ENCODE results near the gene BOLA3.
"Not testable (repeated sequence)": the region's sequence is repeated elsewhere in the genome, so short reads cannot be mapped to it uniquely, and the experiment has no call there.

DNA sequence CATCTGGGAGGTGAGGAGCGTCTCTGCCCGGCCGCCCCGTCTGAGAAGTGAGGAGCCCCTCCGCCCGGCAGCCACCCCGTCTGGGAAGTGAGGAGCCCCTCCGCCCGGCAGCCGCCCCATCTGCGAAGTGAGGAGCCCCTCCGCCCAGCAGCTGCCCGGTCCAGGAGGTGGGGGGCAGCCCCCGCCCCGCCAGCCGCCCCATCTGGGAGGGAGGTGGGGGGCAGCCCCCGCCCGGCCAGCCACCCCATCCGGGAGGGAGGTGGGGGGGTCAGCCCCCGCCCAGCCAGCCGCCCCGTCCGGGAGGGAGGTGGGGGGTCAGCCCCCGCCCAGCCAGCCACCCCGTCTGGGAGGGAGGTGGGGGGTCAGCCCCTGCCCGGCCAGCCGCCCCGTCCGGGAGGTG is 23.8 kb downstream of the BOLA3 start:
- TF ChIP-seq, protein P1, sequence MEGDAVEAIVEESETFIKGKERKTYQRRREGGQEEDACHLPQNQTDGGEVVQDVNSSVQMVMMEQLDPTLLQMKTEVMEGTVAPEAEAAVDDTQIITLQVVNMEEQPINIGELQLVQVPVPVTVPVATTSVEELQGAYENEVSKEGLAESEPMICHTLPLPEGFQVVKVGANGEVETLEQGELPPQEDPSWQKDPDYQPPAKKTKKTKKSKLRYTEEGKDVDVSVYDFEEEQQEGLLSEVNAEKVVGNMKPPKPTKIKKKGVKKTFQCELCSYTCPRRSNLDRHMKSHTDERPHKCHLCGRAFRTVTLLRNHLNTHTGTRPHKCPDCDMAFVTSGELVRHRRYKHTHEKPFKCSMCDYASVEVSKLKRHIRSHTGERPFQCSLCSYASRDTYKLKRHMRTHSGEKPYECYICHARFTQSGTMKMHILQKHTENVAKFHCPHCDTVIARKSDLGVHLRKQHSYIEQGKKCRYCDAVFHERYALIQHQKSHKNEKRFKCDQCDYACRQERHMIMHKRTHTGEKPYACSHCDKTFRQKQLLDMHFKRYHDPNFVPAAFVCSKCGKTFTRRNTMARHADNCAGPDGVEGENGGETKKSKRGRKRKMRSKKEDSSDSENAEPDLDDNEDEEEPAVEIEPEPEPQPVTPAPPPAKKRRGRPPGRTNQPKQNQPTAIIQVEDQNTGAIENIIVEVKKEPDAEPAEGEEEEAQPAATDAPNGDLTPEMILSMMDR (IDR thresholded peaks at IDR 0.05 in 2 of 3, conservative IDR thresholded peaks at IDR 0.05 in 1 of 3; ENCODE audit: control insufficient read depth in 2 of 3, extremely low read depth in 1 of 3, insufficient read depth in 1 of 3, low read depth in 3 of 3, low read length in 3 of 3) = not testable (repeated sequence)
- not testable (repeated sequence) for TF ChIP-seq EZH2 (IDR thresholded peaks at IDR 0.05; ENCODE audit: borderline replicate concordance, control insufficient read depth, low read depth, low read length); POLR2AphosphoS5 (IDR thresholded peaks at IDR 0.05; ENCODE audit: low read length); BHLHE40 (IDR thresholded peaks at IDR 0.05; ENCODE audit: borderline replicate concordance in 1 of 2, low read depth in 2 of 2, low read length in 1 of 2); SRF (IDR thresholded peaks at IDR 0.05; ENCODE audit: low read depth in 2 of 2, low read length in 2 of 2); ATF7 (IDR thresholded peaks at IDR 0.05; ENCODE audit: low read depth); JUNB (IDR thresholded peaks at IDR 0.05); GABPA (IDR thresholded peaks at IDR 0.05; ENCODE audit: low read depth); SUZ12 (IDR thresholded peaks at IDR 0.05; ENCODE audit: unreplicated experiment); POLR2AphosphoS2 (IDR thresholded peaks at IDR 0.05; ENCODE audit: low read depth, low read length); NFIC (IDR thresholded peaks at IDR 0.05; ENCODE audit: low read depth, low read length); RAD21 (IDR thresholded peaks at IDR 0.05; ENCODE audit: insufficient read depth, low read depth, low read length)
- TF ChIP-seq, protein P2, sequence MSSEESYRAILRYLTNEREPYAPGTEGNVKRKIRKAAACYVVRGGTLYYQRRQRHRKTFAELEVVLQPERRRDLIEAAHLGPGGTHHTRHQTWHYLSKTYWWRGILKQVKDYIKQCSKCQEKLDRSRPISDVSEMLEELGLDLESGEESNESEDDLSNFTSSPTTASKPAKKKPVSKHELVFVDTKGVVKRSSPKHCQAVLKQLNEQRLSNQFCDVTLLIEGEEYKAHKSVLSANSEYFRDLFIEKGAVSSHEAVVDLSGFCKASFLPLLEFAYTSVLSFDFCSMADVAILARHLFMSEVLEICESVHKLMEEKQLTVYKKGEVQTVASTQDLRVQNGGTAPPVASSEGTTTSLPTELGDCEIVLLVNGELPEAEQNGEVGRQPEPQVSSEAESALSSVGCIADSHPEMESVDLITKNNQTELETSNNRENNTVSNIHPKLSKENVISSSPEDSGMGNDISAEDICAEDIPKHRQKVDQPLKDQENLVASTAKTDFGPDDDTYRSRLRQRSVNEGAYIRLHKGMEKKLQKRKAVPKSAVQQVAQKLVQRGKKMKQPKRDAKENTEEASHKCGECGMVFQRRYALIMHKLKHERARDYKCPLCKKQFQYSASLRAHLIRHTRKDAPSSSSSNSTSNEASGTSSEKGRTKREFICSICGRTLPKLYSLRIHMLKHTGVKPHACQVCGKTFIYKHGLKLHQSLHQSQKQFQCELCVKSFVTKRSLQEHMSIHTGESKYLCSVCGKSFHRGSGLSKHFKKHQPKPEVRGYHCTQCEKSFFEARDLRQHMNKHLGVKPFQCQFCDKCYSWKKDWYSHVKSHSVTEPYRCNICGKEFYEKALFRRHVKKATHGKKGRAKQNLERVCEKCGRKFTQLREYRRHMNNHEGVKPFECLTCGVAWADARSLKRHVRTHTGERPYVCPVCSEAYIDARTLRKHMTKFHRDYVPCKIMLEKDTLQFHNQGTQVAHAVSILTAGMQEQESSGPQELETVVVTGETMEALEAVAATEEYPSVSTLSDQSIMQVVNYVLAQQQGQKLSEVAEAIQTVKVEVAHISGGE (CRISPR knock-in tag; IDR thresholded peaks at IDR 0.05) = not testable (repeated sequence)
